Measurements from ENCODE around the gene CYP2C18. TPM values are rescaled to one million over a fixed set of nuclear protein-coding genes. Genes with fewer than 3 reads are reported as not detected.
"Not testable (repeated sequence)": the region's sequence is repeated elsewhere in the genome, so short reads cannot be mapped to it uniquely, and the experiment has no call there.

Gene CYP2C18
- total and polyA plus RNA-seq, 5 donors: not detected

GRCh38 chr10:94747838-94748237, 64.3 kb downstream of the CYP2C18 start:
- Histone ChIP-seq H3K9me3 (ENCODE audit: control insufficient read depth, low read length) (no peaks in the 10 kb centered on the region), H3K27me3 (ENCODE audit: control insufficient read depth, insufficient read depth) (no peaks in the 10 kb centered on the region), H3K4me1 (ENCODE audit: control insufficient read depth, insufficient read depth, low read length) (no peaks in the 10 kb centered on the region), H3K27ac (ENCODE audit: low read length) (no peak overlapping the region), H3K4me3 (ENCODE audit: low read length) (no peak overlapping the region)
- 73% methylated on average over 4 of the region's 4 CpGs for WGBS
- no peak for DNase-seq
- intact Hi-C loops (cut with DNase I): no loop called here
- ATAC-seq: no peak

GRCh38 chr10:94757916-94758315, 74.4 kb downstream of the CYP2C18 start:
- Histone ChIP-seq H3K4me1 (ENCODE audit: control insufficient read depth, insufficient read depth, low read length) (no peaks in the 10 kb centered on the region), H3K9me3 (ENCODE audit: control insufficient read depth, low read length) (no peaks in the 10 kb centered on the region), H3K27ac (ENCODE audit: low read length) (no peak overlapping the region), H3K4me3 (ENCODE audit: low read length) (no peak overlapping the region), H3K27me3 (ENCODE audit: control insufficient read depth, insufficient read depth) (no peaks in the 10 kb centered on the region)
- DNase-seq (no peak), ATAC-seq (no peak)
- 74% methylated on average over 2 of the region's 2 CpGs for WGBS
- intact Hi-C loops (cut with DNase I): no loop called here

- DNase-seq: no peak
- intact Hi-C loops (cut with DNase I): no loop called here
- Histone ChIP-seq H3K4me3 (ENCODE audit: low read length) (no peak overlapping the region), H3K27me3 (ENCODE audit: control insufficient read depth, insufficient read depth) (no peaks in the 10 kb centered on the region), H3K27ac (ENCODE audit: low read length) (no peak overlapping the region), H3K9me3 (ENCODE audit: control insufficient read depth, low read length) (no peaks in the 10 kb centered on the region), H3K4me1 (ENCODE audit: control insufficient read depth, insufficient read depth, low read length) (no peaks in the 10 kb centered on the region)
- WGBS: 60% methylated on average over 2 of the region's 2 CpGs
- ATAC-seq: no peak
These were observed 77.2 kb downstream of the CYP2C18 start for GRCh38 chr10:94760586-94761178.

DNA sequence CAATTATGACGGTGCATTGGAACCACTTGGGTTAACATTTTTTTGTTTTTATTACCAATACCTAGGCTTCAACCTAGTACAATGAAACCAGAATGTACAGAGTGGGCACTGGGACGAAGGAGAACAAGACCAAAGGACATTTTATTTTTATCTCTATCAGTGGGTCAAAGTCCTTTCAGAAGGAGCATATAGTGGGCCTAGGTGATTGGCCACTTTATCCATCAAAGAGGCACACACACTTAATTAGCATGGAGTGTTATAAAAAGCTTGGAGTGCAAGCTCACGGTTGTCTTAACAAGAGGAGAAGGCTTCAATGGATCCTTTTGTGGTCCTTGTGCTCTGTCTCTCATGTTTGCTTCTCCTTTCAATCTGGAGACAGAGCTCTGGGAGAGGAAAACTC, 78.9 kb downstream of the CYP2C18 start, which contains the start of gene CYP2C19:
TSS of gene CYP2C19 (plus strand) at position 289 of the 400 bp plus-strand sequence. CDS start at position 314, 25 bp downstream.
- no peak within 1 kb of the TSS for H3K27ac ChIP-seq (ENCODE audit: low read length)
- 67% methylated on average over 3 of the region's 3 CpGs for WGBS
- DNase-seq: no peak

DNA sequence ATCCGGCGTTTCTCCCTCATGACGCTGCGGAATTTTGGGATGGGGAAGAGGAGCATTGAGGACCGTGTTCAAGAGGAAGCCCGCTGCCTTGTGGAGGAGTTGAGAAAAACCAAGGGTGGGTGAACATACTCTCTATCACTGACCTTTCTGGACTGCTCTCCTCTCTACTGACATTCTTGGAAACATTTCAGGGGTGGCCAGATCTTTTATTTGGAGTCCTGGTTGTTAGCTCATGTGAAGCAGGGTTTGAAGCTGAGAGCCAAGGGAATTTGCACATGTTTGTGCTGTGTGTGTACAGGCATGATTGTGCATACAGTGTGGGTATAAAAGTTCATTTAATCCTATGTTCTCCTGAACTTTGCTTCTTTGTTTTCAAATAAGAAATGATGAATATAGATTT, 91.9 kb downstream of the CYP2C18 start:
- H3K27me3 ChIP-seq (ENCODE audit: control insufficient read depth, insufficient read depth); DNase-seq; H3K27ac ChIP-seq (ENCODE audit: low read length); intact Hi-C loops (cut with DNase I); H3K4me3 ChIP-seq (ENCODE audit: low read length); H3K9me3 ChIP-seq (ENCODE audit: control insufficient read depth, low read length); ATAC-seq; H3K4me1 ChIP-seq (ENCODE audit: control insufficient read depth, insufficient read depth, low read length): not testable (repeated sequence)
- 86% methylated on average over 6 of the region's 6 CpGs for WGBS

More for the DNA sequence above, 78.9 kb downstream of the CYP2C18 start, which contains the start of gene CYP2C19:
- ATAC-seq: no peak
- intact Hi-C loops (cut with DNase I): no loop called here
- no peak within 1 kb of the TSS for H3K4me3 ChIP-seq (ENCODE audit: low read length)
- no peaks in the 10 kb centered on the region for H3K4me1 ChIP-seq (ENCODE audit: control insufficient read depth, insufficient read depth, low read length)
- H3K9me3 ChIP-seq (ENCODE audit: control insufficient read depth, low read length): no peaks in the 10 kb centered on the region
- H3K27me3 ChIP-seq (ENCODE audit: control insufficient read depth, insufficient read depth): no peaks in the 10 kb centered on the region

DNA sequence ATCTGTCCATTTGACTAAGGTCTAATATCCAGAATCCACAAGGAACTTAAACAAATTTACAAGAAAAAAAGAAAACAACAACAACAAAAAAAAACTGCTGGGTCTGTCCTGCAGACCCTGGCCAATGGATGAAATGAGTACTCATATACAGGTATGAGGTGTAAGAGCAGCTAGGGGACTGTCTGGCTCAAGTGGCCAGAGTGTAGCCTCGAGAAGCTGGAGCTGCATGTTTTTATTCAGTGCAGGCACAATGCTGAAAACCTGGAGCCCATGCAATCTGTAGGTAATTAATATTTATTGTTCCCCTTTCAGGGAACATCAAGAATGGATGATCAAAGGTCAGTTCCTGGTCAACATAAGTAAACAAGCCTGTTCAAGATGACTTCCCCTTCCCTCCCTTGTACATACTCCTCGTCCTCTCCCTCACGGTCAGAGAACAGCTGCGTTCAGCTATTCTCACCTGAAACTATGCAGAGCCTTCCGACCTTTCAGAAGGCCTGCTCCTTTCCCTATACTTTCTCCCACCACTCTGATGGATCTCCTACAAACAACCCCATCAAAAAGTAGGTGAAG, 94.4 kb downstream of the CYP2C18 start:
- ATAC-seq: no peak
- intact Hi-C loops (cut with DNase I): no loop called here
- 71% methylated on average over 5 of the region's 5 CpGs for WGBS

DNA sequence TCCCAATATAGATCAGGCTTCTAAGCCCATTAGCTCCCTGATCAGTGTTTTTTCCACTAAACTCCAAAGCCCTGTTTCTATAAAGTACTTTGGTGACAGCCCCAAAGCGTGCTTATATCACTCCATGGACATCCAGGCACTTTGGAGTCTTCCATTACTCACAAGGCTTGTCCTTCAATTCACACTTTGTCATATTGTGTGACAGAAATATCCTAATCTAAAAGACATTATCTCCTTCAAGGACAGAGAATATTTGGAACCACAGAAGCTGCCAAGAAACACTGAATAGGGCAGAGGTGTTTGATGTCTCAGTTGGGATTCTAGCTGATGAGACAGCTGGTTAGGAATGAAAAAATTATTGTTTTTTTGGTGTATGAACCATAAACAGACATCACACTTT, 97.3 kb downstream of the CYP2C18 start:
- Histone ChIP-seq H3K9me3 (ENCODE audit: control insufficient read depth, low read length) (no peaks in the 10 kb centered on the region), H3K4me3 (ENCODE audit: low read length) (no peak overlapping the region), H3K27me3 (ENCODE audit: control insufficient read depth, insufficient read depth) (no peaks in the 10 kb centered on the region), H3K27ac (ENCODE audit: low read length) (peak overlapping the region; percentile 17), H3K4me1 (ENCODE audit: control insufficient read depth, insufficient read depth, low read length) (no peaks in the 10 kb centered on the region)
- ATAC-seq: peak; percentile 77 to 85
- WGBS: 31% methylated on average over 1 of the region's 1 CpG
- intact Hi-C loops (cut with DNase I): no loop called here
- no peak for DNase-seq

More for the DNA sequence above, 94.4 kb downstream of the CYP2C18 start:
- DNase-seq: no peak
- no peaks in the 10 kb centered on the region for H3K9me3 ChIP-seq (ENCODE audit: control insufficient read depth, low read length)
- no peaks in the 10 kb centered on the region for H3K27me3 ChIP-seq (ENCODE audit: control insufficient read depth, insufficient read depth)
- H3K4me1 ChIP-seq (ENCODE audit: control insufficient read depth, insufficient read depth, low read length): no peaks in the 10 kb centered on the region
- no peak overlapping the region for H3K27ac ChIP-seq (ENCODE audit: low read length)
- no peak overlapping the region for H3K4me3 ChIP-seq (ENCODE audit: low read length)

DNA sequence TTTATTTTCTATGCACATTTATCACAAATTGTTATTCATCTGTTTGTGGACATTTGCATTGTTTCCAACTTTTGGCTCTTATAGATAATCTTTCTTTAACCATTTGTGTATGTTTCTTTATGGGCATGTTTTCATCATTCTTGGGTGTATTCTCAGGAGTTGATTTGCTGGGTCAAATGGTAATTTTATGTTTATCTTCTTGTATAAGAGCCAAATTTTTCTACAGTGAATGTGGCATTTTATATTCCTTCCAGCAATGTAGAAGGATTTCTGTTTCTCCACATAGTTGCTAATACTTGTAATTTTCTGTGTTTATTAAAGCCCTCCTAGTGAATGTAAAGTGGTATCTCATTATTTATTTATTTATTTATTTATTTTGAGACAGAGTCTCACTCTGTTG, 100.7 kb downstream of the CYP2C18 start:
- Histone ChIP-seq H3K27me3 (ENCODE audit: control insufficient read depth, insufficient read depth) (no peaks in the 10 kb centered on the region), H3K4me1 (ENCODE audit: control insufficient read depth, insufficient read depth, low read length) (no peaks in the 10 kb centered on the region), H3K9me3 (ENCODE audit: control insufficient read depth, low read length) (no peaks in the 10 kb centered on the region), H3K4me3 (ENCODE audit: low read length) (no peak overlapping the region), H3K27ac (ENCODE audit: low read length) (no peak overlapping the region)
- ATAC-seq (no peak), DNase-seq (no peak)
- intact Hi-C loops (cut with DNase I): no loop called here

DNA sequence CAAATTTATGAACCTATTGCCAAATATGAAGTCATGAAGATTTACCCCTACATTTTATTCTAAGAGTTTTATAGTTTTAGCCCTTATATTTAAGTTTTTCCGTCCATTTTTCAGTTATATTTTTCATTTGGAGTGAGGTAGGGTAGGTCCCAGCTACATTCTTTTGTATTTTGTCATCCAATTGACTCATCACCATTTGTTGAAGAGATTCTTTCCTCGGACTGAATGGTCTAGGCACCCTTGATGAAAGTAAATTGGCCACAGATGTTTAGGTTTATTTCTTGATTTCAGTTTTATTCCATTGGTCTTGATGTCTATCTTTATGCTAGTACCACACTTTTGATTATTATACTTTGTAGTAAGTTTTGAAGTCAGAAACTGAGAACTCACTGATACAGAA, 101.7 kb downstream of the CYP2C18 start:
- intact Hi-C loops (cut with DNase I): no loop called here
- no peak overlapping the region for H3K4me3 ChIP-seq (ENCODE audit: low read length)
- DNase-seq (no peak), ATAC-seq (no peak)
- H3K27me3 ChIP-seq (ENCODE audit: control insufficient read depth, insufficient read depth): no peaks in the 10 kb centered on the region
- 66% methylated on average over 2 of the region's 2 CpGs for WGBS
- H3K9me3 ChIP-seq (ENCODE audit: control insufficient read depth, low read length): no peaks in the 10 kb centered on the region
- H3K27ac ChIP-seq (ENCODE audit: low read length): no peak overlapping the region
- H3K4me1 ChIP-seq (ENCODE audit: control insufficient read depth, insufficient read depth, low read length): no peaks in the 10 kb centered on the region

Other genes with a start within 250 kb of the CYP2C18 start
- 1 to 10 TPM; 1.3 to 2.7 (median 2.2) TPM for gene HELLS, start 137.9 kb upstream of the CYP2C18 start, total RNA-seq
- gene HELLS, start 137.9 kb upstream of the CYP2C18 start, polyA plus RNA-seq: 0.66 TPM
- not detected for gene CYP2C19, start 79.0 kb downstream of the CYP2C18 start, total RNA-seq
- gene CYP2C19, start 79.0 kb downstream of the CYP2C18 start, polyA plus RNA-seq: 0.05 TPM

Data from right cardiac atrium (tissue), 5 donors.